ENCODE measurements around the gene ANO7.

ANO7 gene

DNA sequence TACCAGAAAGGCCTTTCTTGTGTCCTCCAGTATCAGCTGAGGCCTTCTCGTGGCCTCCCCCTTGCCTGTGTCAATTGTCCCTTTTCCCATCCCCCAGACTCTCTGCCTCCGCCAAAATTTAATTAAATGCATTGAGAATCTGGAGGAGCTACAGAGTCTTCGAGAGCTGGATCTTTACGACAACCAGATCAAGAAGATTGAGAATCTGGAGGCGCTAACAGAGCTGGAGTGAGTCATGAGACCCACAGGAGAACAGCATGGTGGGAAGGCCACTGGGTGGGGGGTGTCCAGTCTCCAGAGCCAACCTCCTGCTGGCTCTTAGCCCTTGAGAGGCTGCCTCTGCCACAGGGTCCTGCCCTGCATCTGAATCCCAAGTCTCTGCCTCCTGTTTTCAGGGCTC, 29.4 kb upstream of the ANO7 start:
- no peak for DNase-seq

DNA sequence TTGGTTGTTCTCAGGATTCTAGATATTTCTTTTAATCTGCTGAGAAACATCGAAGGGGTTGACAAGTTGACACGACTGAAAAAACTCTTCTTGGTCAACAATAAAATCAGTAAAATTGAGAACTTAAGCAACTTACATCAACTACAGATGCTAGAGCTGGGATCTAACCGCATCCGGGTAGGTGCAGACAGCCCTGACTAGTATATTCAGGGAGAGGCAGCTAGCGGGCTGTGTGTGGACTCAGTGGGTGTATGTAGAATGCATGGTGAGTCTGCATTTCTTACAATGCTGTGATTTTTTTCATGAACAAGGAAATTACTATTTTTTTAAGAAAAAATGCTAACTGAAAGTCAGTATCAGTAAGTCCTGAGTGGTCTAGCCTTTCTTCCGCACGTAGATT, 28.2 kb upstream of the ANO7 start:
- DNase-seq = no peak

DNA sequence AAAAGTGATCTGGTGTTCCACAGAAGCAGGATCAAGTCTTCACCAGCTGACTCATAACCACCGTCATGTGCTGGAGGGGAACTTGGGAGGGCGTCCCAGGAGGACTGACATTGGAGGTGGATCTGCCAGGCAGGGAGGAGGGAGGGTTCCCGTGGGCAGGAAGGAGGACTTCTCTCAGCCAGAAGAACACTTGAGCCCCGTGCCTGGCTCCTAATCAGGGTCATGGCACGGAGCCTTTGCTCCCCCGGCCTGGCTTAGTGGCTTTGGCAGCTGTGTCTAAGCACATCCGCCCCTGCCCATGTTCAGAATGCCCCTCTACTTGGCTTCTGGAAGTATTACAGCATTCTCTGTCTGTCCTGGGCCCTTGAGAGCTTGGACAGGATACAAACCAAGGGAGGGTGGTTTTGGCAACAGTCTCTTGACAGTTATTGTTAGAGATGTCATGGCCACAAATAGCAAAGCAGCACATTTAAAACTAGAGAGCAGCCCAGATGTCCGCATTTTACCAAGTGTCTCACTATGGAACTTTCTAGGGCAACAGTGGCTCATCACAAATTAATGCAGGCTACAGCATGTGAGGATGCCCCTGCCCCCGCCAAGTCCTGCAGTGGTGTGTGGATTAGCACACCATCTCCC, 26.7 kb upstream of the ANO7 start:
- no peak for DNase-seq

DNA sequence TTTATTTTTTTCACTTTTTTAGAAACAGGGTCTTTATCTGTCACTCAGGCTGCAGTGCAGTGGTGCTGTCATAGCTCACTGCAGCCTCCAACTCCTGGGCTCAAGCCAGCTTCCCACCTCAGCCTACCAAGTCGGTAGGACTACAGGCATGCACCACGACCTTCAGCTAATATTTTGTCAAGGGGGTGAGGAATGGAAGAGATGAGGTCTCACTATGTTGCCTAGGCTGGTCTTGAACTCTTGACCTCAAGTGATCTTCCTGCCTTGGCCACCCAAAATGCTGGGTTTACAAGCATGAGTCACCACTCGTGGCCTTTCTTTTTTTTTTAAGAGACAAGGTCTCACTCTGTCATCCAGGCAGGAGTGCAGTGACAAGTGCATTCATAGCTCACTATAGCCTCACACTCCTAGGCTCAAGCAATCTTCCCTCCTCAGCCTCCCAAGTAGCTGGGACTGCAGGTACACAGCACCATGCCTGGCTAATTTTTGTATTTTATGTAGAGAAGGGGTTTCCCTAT, 24.8 kb upstream of the ANO7 start:
- no peak for DNase-seq

DNA sequence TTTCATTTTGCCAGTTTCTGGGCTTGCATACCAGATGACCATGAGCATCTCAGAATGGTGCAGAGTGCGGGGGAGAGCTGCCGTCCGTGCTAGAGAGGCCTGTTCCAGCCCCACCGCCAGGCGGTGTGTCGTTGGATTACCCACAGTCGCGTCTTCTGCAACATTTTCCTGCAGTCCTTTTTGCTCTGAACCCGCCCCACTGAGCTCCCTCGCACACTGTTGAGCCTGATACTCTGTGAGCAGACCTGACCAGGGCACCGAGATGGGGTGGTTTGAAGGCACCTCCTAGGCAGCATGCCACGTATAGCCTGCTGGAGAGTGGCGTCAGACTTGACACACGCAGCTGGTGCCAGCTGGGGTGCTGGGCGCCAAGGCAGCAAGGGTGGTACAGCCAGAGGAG, 20.1 kb upstream of the ANO7 start:
- no peak for DNase-seq

DNA sequence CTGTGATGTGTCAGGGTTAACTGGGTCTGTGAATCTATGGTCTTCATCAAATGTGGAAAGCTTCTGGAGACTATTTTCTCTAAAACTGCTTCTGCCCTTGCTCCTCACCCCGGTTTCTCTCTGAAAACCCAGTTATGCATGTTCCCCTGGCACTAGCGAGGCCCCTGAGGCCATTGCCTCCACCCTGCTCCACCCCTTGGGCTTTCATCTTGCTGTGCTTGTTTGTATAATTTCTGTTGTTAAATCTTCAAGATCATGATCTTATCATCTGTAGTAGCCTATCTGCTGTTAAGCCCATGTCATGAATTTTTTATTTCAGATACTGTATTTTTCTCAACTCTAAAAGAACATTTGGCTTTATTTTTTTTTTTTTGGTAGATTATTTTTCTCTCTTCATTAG, 14.9 kb upstream of the ANO7 start:
- no peak for DNase-seq

DNA sequence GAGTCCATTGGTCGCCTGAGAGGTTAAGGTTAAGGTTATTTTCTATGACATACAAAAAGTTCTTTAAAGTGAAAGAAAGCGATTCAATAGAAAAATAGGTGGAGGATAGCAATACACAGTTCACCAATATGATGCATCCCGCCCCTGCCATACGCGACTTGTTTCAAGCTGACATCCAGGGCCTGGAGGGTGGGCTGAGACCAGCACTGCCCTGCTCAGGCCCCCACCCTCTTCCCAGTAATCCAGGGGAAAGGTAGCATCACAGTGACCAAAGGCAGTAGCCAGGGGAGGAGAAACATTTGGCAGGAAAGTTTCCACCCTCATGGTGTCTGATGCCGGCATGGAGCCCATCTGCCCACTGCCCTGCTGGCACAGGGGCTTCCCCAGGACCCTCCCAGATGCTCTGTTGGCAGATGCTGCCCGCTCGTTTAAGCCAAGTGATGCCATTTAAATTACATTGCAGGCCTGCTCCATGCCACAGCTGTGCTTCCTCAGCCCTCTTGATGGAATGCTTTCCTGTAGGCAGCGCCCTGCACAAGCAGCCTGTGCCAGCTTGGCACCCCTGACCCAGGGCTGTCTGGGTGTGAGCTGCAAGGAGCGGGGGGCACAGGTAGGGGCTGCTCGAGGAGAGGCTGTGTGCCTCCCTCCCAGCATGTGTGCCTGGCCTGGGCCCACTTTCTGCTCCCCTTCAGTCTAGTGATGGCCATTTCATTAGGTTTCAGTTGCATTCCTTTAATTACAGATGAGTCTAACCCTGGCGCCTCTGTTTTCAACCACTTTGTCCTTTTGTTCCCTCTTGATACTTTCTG, 10.7 kb upstream of the ANO7 start:
- DNase-seq = no peak

DNA sequence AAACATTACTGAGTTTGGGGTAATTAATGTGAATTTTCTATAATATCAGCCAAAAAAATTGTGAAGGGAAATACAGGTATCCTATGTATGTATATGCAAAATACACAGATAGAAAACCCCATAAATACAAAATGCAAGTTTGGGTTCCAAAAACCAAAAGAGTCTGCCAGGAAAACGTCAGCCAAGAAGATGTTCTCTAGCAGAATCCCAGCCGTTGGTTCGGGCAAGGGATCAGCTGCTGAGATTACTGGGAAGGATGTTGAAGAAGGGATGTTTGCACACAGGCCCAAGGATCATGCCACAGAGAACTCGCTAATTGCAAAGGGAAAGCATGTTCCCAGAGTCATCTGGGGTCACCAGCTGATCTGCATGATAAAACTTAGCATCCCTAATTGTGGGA, 9.5 kb upstream of the ANO7 start:
- no peak for DNase-seq

DNA sequence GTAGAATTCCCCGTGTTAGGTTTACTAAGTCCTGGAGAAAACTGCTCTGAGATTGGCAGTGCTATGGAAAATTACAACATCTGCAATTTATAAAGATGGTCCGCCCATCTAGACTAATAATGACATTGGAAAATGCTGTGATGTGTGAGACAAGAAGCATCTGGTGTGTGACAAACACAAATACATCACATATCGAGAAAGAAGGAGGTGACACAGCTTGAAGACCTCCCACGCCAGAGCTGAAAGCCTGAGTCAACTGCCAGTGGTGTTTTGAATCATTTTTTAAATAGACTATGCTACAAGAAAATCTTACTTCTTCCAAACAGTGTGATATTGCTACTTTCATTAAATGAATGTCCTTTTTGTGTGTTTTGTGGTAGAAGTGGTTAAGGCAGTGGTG, 8.6 kb upstream of the ANO7 start:
- no peak for DNase-seq

DNA sequence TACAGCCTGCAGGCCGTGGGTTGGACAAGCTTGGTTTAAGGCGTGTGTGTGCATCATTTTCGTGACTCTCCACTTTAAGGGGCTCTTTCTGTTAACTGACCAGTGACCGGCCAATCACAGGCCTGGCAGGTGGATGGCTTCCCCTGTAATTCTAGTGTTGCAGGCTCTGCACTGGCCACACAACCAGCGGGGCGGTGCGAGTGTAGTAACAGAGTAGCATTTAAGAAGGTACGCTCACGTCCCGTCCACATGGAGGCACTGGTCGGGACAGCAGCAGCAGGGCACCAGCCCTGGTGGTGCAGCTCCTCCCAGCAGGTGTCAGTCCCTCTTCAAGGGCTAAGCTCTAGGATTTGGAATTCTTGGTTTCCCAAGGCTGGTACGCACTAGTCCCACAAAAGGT, 8.0 kb upstream of the ANO7 start:
- DNase-seq = no peak

DNA sequence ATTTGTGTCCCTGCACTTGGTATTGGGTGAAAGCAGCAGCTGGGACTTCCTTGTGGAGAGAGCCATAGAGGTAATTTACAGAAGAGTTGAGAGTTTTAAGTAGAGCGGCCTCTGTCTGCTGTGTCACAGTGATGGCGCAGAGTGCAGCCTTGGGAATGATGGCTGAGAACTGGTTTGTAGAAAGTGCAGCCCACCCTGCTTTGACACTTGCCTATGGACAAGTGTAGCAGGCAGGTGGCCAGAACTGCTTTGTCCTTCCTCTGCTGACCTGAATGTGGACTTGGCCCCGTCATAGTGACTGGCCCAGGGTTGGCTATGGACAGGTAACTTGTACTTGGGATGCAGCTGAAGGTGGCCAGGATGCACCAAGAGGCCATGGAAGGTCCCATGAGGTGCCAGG, 6.4 kb upstream of the ANO7 start:
- no peak for DNase-seq

DNA sequence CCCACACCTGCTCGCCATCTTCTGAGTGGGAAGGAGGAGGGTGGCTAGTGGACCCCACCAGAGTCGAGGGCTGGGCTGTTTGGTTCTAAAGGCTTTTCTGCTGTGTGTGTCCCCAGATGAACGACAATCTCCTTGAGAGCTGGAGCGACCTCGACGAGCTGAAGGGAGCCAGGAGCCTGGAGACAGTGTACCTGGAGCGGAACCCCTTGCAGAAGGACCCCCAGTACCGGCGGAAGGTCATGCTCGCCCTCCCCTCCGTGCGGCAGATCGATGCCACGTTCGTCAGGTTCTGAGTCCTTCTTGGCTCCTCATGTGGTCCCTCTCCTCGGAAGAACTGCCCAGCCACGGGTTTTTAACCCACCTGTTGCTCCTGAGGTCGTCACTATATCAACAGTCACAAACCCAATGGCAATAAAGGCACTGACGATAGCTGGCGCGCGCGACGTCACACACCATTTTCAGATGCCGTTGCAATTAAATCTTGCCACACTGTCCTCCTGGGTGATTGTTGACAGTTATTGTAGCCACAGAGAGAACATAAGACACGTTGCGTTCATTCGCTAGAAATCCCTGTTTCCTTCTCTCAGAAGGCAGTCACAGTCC, 5.8 kb upstream of the ANO7 start:
- no peak for DNase-seq

DNA sequence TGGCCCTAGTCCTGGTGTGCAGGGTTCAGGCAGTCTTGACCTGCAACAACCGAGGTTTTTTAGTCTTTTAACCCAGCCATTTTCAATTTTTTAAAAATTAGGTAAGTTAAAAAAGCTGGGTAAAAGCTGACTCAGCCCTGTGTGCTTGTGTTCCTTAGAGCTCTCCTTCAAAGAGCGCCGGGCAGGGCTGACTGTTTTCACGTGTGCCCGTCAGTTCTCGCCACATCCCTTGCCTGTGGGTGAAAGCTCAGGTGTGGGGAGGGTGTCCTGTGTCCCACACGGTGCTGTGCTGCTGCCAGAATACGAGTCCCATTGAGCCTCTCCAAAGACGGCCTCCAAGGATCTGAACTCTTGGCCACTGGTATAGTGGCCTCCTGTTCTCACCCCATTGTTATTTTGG, 5.3 kb upstream of the ANO7 start:
- no peak for DNase-seq

DNA sequence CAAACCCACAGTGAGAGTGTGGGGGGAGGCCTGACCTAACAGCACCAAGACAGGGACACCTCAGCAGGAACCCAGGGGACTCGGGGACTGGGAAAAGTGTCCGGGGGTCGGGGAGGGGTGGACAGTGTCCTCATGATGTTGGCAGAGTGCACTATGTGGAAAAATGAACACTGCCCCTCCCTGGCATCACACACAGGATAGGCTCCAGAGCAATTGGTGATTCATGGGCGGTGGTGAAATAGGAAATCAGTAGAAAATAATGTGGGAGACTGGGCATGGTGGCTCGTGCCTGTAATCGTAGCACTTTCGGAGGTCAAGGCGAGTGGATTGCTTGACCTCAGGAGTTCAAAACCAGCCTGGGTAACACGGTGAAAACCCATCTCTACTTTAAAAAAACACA, 3.6 kb upstream of the ANO7 start:
- DNase-seq = no peak

DNA sequence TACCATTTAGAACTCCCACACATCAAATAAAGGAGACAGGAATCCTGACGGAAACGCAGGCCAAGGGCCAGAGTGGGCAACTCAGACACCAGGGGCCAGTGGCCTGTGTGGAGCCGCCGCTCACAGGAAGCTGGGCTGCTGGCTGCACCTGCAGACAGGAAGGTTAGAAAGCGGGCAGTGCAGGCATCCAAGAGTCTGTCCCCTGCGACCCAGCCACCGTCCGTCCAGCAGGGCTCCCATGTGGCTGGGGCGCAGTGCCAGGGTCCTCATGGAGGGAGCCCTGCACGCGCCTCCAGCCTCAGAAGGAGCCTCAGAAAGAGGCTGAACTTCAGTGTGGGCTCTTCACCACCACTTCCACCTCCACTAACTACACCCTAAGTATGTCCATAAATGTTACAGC, 2.5 kb upstream of the ANO7 start:
- DNase-seq = no peak

DNA sequence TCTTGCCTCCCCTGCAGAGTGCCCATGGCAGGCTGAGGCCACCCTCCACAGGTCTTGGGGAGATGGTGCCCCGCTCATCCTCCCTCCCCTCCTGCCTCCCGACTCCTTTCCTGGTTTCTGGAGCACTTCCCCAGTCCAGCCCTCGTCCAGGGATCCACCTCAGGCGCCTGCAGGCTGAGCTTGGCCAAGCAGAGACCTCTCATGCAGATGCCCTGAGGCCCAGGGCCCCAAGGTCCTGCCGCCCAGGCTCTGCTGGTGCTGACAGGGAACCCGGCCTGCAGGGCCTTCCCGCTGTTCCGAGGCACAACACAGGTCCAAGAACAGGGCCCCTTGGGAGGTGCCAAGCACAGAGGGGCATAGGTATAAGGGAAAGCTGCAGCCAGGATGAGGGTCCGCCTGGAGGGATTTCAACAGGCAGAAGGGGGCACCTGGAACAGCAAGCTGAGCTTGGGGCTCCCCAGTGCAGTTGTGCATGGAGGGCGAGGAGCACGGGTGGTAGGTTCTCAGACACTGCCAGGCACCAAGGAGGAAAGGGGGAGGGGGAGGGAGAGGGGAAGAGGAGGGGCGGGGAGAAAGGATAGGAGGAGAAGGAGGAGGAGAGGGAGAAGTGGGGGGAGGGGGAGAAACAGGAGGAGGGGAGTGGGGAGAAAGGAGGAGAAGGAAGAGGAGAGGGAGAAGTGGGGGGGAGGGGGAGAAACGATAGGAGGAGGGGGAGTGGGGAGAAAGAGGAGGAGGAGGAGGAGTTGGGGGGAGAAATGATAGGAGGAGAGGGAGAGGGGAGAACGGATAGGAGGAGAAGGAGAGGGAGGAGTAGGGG, 1.2 kb upstream of the ANO7 start:
- DNase-seq = no peak

DNA sequence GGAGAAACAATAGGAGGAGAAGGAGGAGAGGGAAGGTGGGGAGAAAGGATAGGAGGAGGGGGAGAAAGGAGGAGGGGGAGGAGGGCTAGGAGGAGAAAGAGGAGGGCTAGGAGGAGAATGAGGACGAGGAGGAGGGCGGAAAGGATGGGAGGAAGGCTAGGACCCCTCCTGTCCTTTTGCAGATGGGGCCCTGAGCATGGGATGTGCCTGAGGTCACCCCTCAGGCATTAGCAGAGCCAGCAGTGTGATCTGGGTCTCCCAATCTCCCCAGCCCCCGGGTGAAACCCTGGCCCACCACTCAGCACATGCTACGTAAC, 601 bp upstream of the ANO7 start:
- DNase-seq = no peak

DNA sequence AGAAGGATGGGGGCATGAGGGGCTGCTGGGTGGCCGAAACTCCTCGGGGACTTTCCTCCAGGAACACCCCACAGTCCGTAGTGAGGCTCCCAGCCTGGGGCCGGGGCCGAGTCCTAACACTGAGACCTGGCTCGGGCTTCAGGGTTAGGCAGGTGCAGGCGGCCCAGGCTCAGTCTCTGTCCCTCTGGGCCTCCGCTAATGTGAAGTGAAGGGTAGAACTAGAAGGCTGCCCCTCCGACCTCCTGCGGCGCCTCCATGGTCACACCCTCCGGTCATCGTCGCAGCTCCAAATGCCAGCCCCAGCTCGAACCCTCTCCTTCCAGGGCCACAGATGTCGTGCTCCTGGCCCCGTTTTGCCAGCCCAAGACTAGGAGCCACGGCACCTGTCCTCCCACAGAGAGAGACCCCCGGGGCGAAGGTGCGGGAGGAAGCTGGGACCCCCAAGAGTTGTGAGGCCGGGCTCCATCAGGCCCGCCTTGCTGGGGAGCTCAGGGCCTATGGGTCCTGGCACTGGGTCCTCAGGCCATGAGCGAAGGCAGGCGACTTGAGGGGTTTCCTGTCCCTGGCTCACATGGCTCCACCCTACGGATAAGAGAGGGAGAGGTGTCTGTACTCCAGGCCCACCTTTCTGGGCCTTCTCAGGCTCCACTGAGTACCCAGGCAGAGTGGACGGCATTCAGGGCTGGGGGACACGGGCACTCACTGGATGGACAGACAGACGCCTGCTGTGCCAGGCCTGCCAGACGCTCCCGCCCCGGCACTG, 797 bp downstream of the ANO7 start:
- DNase-seq = no peak

DNA sequence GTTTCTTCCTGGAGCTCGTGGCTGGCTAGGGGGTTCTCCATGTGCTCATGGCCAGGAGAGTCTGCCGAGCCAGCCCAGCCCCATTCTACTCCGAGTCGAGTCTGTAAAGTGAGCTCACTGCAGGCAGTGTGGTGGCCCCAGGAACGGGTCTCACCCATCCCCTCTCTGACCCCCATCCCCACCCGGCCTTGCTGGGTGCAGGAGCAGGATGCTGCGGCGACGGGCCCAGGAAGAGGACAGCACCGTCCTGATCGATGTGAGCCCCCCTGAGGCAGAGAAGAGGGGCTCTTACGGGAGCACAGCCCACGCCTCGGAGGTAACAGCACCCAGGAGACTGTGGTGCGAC, 1.4 kb downstream of the ANO7 start:
- no peak for DNase-seq

DNA sequence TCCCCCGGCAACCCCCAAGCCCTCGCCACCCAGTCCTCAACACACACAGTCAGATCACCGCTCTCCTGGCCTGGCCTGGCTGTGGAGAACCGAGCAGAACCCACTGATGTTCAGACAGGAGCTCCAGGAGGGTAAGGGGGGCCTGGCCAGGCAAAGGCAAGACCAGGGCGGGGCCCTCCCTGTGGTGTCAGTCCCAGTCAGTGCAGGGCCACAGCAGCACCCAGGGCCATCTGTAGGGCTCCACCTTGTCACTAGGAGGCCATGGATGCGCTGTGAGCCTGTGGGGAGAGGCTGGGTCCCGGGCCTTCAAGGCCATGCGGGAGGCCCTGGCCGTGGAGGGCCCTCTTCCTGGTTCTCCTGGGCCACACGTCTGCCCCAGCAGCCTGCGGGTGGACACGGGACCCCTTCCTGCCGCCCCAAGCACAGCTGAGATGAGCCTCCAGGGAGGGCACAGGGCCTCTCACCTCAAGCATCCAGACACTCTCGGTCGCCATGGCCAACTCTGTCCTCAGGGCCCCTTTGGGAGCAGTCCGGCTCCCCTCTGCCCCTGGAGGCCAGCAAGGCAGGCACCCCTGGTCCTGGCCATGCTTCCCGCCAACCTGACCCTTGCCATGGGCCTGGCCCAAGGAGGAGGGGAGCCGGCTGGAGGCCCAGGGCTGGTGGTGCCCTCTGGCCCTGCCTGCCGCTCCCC, 2.0 kb downstream of the ANO7 start:
- no peak for DNase-seq

DNA sequence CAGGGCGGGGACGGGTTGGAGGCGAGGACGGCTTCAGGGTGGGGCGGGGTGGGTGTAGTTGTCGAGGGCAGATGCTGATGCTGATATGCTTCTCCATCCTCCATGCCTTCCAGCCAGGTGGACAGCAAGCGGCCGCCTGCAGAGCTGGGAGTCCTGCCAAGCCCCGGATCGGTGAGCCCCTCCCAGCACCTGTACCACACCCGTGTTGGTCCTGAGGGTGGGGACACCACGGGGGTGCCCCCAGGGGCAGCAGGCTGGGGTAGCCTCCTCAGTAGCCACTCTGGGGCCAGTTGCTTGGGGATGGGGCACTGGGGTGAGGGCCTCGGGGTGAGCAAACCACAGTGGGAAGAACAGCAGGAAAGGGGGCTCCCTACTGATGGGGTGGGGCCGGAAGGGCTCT, 2.6 kb downstream of the ANO7 start:
- DNase-seq = no peak

DNA sequence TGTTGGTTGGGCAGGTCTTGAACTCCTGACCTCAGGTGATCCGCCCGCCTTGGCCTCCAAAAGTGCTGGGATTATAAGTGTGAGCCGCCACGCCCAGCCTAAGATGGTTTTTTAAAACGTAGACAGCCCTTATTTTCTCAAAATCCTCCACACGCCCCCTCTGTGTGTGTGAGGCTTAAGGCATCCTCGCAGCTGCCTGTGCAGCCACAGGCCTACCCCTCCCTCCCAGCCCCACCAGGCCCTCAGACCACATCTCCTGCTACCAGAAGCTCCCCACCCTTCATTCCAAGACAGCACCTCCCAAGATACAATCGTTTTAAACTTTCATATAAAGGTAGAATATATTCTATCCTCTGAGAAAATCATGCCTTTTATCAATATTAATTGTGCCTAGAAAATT, 4.8 kb downstream of the ANO7 start:
- no peak for DNase-seq

Data from effector CD4-positive, alpha-beta T cell (primary cell).